ENCODE data around the gene RUNX1.

Gene RUNX1

DNA sequence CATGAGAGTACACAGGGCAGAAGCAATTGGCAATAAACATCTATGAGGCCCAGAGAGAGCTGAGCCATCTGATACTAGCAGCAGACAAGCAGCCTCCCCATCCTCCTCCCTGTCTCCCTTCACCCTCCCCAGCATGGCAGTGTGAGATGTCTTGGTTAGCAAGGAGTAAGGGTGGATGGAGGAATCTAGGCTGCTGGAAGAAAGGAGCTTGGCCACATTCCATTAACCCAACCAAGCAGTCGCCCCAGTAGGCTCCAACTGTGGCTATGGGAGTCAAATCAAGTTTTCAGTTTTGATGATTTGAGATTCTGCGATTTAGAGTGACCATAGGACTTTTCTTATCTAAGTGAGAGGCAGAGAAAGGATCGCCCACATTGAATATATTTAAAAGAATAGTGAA, 12.9 kb upstream of the RUNX1 start:
- in situ Hi-C loops (cut with MboI; ENCODE audit: low sequenced_read_pairs): no loop called here

DNA sequence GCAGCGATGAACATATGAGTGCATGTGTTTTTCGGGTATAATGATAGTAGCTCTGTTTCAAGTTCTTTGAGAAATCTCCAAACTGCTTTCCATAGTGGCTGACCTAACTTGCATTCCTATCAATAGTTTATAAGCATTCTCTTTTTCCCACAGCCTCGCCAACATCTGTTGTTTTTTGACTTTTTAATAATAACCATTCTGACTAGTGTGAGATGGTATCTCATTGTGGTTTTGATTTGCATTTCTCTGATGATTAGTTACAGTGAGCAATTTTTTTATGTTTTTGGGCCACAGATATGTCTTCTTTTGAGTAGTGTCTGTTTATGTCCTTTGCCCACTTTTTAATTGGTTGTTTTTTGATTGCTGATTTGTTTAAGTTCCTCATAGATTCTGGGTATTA, 10.6 kb upstream of the RUNX1 start:
- in situ Hi-C loops (cut with MboI; ENCODE audit: low sequenced_read_pairs): no loop called here

GRCh38 chr21:35058058-35058457, 9.0 kb upstream of the RUNX1 start:
- in situ Hi-C loops (cut with MboI; ENCODE audit: low sequenced_read_pairs): no loop called here

- in situ Hi-C loops (cut with MboI; ENCODE audit: low sequenced_read_pairs): no loop called here
Measured at GRCh38 chr21:35057428-35057827, 8.3 kb upstream of the RUNX1 start.

- in situ Hi-C loops (cut with MboI; ENCODE audit: low sequenced_read_pairs): no loop called here
Measured at GRCh38 chr21:35053356-35054096, 4.4 kb upstream of the RUNX1 start.

- in situ Hi-C loops (cut with MboI; ENCODE audit: low sequenced_read_pairs): no loop called here
Measured at GRCh38 chr21:35052801-35053200, 3.7 kb upstream of the RUNX1 start.

- in situ Hi-C loops (cut with MboI; ENCODE audit: low sequenced_read_pairs): no loop called here
Measured at GRCh38 chr21:35051287-35051818, 2.3 kb upstream of the RUNX1 start.

- in situ Hi-C loops (cut with MboI; ENCODE audit: low sequenced_read_pairs): no loop called here
Measured at GRCh38 chr21:35050348-35051286, 1.5 kb upstream of the RUNX1 start.

- in situ Hi-C loops (cut with MboI; ENCODE audit: low sequenced_read_pairs): no loop called here
Measured at GRCh38 chr21:35048183-35048601, 910 bp downstream of the RUNX1 start.

DNA sequence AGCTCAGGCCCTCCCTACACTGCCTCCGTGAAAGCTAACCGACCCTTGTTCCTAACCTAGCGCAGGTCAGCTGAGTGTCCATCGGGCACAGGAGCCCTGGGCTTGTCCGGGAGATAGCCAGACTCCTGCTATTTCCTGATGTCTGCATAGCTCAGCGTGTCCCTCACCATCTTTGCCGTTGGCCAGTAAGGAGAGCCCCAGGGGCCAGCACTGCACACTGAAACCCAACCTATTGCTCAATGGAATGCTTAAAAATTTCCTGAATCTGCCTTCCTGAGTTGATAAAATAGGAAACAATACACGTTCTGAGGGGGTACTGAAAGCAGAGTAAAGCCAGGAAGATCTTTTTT, 2.2 kb downstream of the RUNX1 start:
- in situ Hi-C loops (cut with MboI; ENCODE audit: low sequenced_read_pairs): no loop called here

DNA sequence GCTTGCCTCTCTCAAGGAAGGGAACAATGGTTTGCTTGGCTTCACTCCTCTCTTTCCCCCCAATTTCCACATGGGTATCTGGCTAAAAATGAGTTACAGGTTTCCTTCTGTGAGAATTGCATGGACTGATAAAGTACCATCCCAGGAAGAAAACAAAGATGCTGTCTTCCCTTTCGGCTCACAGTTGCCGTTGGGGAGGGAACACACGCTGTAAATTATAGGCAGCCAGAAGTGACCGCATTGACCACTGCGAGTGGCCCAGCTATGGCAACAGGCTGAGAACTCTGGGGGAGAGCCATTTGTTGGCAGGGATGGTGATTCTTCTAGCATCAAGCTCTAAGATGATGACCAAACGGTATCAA, 2.9 kb downstream of the RUNX1 start:
- in situ Hi-C loops (cut with MboI; ENCODE audit: low sequenced_read_pairs): no loop called here

DNA sequence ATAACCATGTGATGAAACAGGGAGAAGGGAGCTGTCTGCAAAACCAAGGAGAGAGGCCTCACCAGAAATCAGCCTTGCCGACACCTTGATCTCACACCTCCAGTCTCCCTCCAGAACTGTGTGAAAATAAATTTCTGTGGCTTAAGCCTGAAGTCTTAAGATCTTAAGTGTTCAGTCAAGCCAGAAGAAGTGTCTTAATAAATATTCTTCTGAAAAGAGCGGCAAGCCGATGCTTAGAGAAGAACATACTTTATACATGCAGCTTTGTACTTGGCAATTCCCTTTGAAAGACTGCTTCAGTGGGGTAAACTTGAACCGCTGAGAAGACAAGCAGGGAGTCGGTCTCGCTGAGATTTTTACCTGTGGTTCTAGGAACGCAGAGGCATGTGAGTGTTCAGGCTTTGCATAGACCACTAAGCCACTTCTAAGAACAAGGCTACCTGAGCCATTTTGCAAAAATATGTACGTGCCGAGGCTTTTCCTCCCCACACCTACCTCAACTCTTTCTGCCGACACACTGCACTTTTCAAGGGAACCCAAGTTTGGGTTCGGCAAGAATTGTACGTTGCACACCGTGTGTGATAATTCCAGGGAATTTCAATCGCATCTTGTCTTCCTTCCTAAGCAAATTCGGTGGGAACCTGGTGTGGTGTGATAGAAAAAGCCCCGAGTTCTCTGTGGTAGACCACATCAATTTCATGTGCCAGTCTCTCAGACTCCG, 3.4 kb downstream of the RUNX1 start:
- in situ Hi-C loops (cut with MboI; ENCODE audit: low sequenced_read_pairs): no loop called here

GRCh38 chr21:35044770-35045541, 4.1 kb downstream of the RUNX1 start:
- in situ Hi-C loops (cut with MboI; ENCODE audit: low sequenced_read_pairs): no loop called here

DNA sequence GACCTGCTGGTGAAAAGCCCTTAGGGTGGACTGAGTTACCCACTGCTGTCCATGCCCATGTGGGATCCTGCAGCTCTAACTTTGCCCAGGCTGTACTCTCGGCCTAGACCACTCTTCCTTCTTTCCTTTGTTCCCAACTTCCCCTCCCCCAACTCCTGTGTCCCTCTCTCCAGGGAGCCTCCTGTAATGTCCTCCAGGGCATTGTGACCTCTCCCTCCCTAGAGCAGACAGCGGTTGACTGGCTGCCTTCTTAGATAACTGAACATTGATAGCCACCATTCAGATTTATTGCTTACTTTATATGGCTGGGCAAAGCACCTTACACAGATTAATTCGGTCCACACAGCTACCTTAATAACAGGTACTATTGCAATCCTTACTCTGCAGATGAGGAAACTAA, 5.0 kb downstream of the RUNX1 start:
- in situ Hi-C loops (cut with MboI; ENCODE audit: low sequenced_read_pairs): no loop called here

GRCh38 chr21:35043549-35043948, 5.6 kb downstream of the RUNX1 start:
- in situ Hi-C loops (cut with MboI; ENCODE audit: low sequenced_read_pairs): no loop called here

- in situ Hi-C loops (cut with MboI; ENCODE audit: low sequenced_read_pairs): no loop called here
Measured at GRCh38 chr21:35042836-35043235, 6.3 kb downstream of the RUNX1 start.

DNA sequence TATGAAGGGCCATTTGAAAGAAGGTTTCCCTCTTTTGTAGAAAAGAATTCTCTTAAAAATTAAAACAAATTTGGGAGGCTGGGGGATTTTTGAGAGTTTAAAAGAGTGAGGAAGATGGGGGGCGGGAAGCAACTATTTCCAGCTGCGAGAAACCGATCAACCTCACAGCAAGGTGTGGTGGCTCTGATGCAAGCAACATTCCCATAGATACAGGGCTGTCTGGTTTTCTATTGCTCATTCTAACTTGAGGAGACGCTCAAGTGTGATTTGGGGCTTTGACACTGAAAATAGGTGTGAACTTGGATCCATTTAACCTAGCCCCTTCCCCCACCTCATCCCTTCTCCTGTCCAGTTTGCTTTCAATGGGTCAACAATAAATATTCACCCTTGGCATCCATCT, 7.2 kb downstream of the RUNX1 start:
- in situ Hi-C loops (cut with MboI; ENCODE audit: low sequenced_read_pairs): no loop called here

- in situ Hi-C loops (cut with MboI; ENCODE audit: low sequenced_read_pairs): no loop called here
Measured at GRCh38 chr21:35041122-35041521, 8.0 kb downstream of the RUNX1 start.

DNA sequence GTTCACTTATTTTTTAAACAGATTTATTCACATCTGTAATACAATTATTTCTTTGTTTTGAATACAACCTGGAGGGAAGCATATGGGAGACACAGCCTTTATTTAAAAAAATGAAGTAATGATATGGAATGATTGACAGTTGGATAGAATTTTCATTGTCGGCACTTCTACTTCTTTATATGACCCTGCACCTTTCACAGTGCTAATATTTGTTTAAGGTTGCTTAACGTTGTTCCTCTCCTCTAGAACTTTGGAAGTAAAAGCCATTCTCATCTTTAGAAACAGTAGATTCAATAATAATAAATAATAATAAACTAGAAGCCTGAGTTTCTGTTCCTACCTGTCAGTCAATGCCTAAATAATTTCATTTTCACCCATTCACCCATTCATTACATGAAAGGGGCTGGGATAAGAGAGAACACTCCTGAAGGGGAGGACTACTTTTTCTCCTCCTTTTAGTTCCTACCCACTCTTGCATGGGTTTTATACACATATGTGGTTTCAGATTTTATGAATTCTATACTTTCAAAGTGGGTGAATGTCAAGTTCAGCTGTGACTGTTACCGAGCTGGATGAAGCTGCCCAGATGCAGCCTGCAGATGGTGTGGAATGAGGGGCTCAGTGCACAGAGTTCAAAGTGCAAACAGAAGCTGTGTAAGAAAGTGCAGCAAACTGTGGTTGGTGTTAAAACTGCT, 9.4 kb downstream of the RUNX1 start:
- in situ Hi-C loops (cut with MboI; ENCODE audit: low sequenced_read_pairs): no loop called here

DNA sequence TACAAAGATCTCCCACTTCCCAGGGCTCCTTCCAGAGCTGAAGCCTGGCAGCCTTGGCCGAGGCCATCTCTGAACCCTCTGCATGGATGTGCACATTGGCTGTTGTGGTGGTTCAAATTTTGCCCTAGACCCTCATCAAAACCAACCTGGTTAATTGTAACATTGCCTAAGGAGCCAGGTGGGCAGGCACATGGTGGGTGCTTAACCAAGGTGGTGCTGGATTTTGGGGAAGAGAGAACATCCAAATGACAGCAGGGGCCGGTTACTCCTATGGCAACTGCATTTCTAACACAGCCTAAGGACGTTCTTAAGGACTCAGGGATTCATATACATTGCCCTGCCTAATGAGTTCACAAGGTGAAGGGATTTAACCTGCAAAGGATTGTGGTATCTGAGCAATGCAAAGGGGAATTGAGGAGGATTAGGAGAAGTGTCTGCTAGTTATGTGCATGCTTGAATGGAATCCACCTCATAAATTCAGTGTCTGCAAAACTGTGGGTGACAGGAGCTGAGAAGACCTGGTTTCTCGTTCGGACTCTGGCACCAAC, 10.3 kb downstream of the RUNX1 start:
- in situ Hi-C loops (cut with MboI; ENCODE audit: low sequenced_read_pairs): no loop called here
